Measurements from ENCODE around the gene TXNRD3.
A peak's percentile ranks its signal among the peaks of the same experiment; 100 is the strongest.
"Not testable (repeated sequence)": the region's sequence is repeated elsewhere in the genome, so short reads cannot be mapped to it uniquely, and the experiment has no call there.

The TXNRD3 gene

DNA sequence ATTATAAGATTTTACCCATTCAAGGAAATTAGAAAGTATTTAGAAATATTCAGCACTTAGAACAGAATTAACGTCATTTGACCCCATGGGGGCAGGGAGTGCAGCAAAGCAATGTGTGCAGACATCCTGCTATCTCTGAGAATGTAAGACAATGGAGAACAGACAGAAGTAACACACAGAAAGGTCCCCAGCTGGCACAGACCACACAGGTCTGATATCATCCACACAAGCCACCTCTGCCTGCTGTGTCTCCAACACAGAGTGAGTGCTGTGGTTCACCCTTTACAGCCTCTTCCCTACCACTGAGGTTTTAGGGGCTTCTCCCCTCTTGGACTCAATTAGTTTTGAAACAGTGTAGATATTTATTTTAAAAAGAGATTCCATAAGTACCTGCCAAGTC lies 16.1 kb downstream of the TXNRD3 start:
- DNase-seq = no peak

GRCh38 chr3:126636436-126636835 lies 18.5 kb downstream of the TXNRD3 start:
- DNase-seq = no peak

- no peak for DNase-seq
Measured at GRCh38 chr3:126634803-126635202, 20.1 kb downstream of the TXNRD3 start.

DNA sequence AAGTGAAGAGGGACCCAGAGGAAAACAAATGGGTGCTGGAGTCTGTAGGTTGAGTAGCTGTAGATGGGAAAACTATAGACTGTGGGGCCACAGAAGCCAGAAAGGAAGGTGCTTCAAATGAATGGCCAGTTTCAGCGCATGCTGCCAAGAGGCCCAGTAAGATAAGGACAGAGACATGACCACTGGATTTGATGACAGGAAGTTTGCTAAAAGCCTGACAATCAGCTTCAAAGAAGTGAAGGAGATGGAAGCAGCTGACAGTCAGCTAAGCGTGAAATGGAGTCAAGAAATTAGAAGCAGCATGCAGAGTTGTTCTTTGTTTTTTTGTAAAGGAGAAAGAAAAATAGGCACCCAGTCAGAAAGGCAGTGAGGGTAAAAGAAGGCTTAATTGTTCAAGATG lies 24.9 kb downstream of the TXNRD3 start:
- DNase-seq = no peak

DNA sequence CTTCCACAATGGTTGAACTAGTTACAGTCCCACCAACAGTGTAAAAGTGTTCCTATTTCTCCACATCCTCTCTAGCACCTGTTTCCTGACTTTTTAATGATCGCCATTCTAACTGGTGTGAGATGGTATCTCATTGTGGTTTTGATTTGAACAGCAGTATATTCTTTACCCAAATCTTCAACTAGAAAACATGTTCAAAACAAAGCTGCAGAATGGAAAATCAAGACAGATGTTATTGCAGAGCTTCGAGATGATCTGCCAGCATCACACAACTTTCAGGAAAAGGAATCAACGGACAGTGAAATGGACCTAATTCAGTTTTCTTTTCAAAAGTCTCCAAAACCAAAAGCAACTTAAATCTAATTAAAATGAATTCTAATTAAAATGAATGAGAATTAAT lies 29.2 kb downstream of the TXNRD3 start:
- DNase-seq = not testable (repeated sequence)

- DNase-seq = no peak
Measured at GRCh38 chr3:126622694-126623093, 32.2 kb downstream of the TXNRD3 start.

DNA sequence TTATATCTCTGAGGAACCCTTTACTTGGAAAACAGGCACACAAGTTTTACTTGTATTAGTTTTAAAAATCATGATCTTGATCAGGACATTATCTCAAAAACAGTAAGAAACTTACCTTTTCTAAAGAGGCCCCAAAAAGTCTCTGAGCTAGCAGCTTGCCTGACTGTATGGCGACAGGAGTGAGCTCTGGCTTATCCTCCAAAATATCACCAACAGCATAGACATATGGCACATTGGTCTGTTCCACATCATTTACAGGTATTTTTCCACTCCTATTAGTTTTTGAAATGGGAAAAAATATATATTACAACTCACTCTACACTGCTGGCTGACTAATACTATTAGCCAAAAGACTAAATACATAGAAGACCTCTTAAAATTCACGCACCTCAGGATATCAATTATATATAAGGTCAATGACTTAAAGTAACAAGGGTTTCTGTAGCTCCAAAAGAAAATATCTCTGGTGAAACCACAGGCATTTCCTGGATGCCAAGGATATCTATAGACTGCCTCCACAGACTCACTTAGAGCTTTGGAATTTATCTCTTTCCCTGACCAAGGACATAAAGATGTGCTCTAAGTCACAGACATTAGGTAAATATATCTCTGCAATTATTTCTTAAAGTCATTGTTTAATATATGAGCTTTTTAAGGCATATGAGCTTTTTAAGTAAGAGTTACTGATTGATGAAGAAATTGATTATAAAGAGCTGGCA lies 33.1 kb downstream of the TXNRD3 start:
- no peak for DNase-seq

DNA sequence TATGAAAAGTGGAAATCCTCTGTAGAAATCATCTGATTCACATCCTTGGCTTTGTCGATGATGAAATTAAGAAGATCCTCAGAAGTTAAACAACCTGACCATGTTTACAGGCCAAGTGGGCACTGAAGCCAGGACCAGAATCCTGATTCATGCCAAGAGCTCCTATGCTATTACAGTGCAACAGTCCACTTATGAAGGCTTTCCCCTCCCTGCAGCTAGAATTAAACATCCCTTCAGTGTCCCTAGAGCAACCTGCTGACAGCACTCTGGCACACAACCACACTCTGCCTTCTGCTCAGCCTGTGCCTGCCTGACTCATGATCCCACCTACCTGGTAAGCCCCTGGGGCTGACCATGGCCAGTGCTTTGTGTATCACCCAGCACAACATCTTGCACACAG lies 33.8 kb downstream of the TXNRD3 start:
- DNase-seq = peak; percentile 75

DNA sequence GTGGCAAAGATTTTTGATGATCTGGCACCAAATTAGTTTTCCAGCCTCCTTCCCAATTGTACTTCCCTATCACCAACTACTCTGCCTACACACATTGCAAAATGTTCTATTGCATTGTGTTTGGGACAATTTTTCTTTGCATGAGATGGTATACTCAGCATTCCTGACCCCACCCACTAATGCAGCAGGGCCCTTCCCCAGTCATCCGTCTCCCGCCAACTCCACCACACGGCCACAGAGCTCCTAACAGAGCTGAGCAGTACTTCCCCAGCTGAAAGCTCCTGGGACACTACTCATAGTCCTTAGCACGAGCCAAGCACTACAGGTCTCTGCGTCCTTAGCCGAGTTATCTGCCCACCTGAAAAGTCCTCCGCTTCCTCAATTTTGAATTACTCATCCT lies 34.2 kb downstream of the TXNRD3 start:
- no peak for DNase-seq

DNA sequence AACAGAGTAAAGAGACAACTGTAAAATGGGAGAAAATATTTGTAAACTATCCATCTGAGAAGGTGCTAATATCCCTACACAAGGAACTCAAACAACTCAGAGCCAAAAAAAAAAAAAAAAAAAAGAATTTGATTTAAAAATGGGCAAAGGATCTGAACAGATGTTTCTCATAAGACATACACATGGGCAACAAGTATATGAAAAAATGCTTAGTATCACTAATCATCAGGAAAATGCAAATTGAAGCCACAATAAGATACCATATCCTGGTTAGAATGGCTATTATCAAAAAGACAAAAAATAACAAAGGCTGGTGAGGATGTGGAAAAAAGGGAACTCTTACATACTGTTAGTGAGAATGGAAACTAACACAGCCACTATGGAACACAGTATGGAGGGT lies 36.2 kb downstream of the TXNRD3 start:
- DNase-seq = no peak

DNA sequence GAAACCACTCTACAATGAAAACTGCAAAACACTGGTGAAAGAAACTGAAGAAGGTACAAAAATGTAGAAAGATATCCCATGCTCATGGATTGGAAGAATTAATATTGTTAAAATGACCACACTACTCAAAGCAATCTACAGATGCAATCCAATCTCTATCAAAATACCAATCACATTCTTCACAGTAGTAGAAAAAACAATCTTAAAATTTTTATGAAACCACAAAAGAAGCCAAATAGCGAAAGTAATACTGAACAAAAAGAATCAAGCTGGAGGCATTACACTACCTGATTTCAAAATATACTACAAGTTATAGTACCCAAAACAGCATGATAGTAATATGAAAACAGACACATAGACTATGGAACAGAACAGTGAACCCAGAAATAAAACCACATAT lies 36.9 kb downstream of the TXNRD3 start:
- DNase-seq = no peak

DNA sequence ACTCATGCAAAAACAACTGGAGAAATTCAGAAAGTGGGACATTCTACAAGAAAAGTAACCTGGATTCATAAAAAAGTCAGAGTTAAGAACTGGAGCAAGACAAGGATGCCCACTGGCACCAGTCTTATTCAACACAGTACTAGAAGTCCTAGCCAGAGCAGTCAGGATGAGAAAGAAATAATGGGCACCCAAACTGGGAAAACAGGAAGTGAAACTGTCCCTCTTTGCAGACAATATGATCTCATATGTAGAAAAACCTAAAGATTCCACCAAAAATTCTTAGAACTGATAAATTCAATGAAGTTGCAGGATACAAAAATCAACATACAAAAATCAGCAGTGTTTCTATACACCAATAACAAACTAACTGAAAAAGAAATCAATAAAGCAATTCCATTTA lies 37.4 kb downstream of the TXNRD3 start:
- no peak for DNase-seq

- no peak for DNase-seq
Measured at GRCh38 chr3:126616931-126617330, 38.0 kb downstream of the TXNRD3 start.

GRCh38 chr3:126613479-126614188 lies 41.3 kb downstream of the TXNRD3 start:
- no peak for DNase-seq

DNA sequence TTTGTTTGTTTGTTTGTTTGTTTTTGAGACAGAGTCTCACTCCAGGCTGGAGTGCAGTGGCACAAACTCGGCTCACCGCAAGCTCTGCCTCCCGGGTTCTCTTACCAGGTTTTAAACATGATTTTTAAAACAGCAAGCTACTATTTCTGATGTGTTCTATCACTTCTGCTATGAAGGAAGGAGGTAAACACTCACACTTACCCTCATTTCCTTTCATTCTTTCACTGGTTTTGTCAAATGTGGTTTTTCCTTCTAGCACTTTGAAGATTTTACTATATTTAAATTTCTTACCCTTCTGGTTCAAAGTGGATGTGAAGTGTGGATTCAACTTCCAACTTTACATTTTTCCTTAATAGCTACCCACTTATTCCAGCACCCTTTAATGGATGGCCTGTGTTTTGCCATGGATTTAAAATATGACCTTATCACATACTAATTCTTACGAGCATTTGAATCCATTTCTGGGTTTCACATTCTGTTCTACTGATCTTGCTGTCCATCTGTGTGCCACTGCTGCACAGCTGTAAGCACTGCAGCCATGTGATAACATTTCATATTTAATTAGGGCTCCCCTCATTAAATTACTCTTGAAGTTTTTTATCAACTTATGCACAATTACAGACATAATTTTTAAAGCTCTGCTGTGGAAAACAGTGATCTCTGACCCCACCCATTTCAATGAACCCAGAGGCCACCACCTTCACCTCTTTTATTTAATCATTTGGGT lies 42.3 kb downstream of the TXNRD3 start:
- no peak for DNase-seq

DNA sequence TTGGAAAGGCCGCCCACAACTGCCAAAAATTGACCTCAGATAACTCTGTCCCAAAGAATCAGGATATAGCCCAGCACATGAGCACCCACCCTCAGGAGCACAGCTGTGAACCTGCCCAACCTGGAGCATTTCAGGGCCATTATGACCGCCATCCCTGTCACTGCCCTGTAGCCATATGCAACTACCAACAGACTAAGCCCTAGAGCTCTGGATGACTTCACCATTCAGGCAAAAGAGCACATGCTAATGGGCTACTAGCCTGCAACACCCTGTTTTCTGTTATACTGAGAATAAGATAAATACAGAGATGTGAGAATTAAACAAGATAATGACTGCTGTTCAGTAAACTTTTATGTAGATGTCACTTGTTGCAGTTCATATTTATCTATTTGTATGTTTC lies 45.0 kb downstream of the TXNRD3 start:
- DNase-seq = no peak

DNA sequence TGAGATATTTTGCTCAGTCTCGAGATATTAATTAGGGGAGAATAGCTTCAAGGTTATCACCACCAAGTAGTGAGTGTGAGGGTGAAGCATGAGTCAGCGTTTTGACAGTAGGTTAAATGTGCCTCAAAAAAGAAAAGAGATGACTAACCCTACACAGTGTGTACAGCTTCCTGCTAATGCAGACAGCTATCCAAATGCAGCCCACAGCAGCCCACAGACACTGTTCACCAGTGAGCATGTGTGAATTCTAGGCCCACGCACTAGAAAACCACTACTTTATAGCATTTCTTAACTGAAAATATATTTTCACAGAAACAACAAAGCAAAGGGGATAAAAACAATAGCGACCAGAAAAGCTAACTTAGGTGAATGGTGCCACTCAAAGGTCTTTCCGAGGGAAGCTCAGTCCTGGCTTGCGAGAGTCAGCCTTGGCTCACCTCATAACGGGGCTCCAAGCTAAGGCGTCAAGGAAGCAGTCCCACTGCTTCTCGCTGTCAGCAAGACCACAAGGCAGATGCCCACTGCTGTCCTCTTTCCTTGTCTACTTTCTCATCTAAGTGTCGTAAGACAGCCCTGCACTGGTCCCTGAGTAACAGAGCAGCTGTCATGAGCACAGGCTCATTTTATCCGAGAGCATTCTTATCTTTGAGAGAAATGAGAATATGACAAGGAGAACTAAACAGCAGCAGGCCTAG lies 47.6 kb downstream of the TXNRD3 start:
- DNase-seq = no peak

DNA sequence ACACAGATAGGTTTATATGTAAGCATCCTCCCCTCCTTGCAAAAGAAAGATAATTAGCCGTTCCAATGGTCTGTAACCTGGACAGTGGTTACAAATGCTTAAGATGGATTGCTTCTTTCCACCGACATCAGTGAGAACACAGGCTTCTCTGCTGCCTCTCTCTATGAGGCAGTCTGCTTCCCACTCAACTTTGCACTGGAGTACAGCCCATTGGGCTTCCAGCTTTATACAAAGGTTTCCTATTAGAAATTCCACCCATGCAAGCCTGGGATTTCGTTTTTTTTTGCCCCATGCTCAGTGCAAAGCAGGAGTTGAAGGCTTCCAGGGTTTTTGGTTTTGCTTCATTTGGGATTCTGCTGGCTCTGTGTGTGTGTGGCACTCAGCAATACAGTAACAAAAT lies 48.9 kb downstream of the TXNRD3 start:
- no peak for DNase-seq

DNA sequence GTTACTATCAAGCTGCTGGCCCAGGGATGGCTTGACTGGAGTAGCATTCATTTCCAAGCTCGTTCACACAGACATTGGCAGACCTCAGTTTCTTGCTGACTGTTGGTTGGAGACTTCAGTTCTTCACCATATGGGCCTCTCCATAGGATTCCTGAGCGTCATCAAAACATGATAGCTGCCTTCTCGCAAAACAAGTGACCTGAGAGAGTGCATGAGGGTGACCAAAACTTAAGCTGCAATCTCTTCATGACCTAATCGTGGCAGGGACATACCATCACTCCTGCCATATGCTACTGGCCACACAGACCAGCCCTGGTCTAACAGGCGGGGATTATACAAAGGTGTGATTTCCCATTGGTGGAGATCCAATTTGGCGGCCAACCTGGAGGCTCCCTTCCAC lies 50.2 kb downstream of the TXNRD3 start:
- no peak for DNase-seq

DNA sequence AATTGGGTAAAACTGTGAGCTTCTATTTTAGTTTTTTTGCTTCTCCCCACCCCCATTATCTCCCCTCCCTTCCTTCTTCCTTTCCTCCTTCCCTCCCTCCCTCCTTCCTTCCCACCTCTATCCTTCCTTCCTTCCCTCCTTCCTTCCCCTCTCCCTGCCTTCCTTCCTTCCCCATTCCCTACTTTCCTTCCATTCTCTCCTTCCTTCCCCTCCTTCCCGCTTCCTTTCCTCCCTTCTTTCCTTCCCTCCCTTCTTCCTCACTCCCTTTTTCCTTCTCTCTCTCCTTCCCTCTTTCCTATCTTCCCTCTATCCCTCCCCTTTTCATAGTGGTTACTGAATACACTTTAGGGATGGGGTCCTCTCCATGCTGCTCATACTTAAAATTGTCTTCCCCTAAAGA lies 55.8 kb downstream of the TXNRD3 start:
- DNase-seq = no peak

- not testable (repeated sequence) for DNase-seq
Measured at GRCh38 chr3:126595479-126595878, 59.4 kb downstream of the TXNRD3 start.

- DNase-seq = not testable (repeated sequence)
Measured at GRCh38 chr3:126591515-126591914, 63.4 kb downstream of the TXNRD3 start.

GRCh38 chr3:126582311-126582710 lies 72.6 kb downstream of the TXNRD3 start:
- DNase-seq = no peak

All from islet precursor cell (in vitro differentiated cells).